Osteocyte (in vitro differentiated cells): Measurements from ENCODE around the gene PPFIA3. TPM values are rescaled to one million over a fixed set of nuclear protein-coding genes. Genes with fewer than 3 reads are reported as not detected.
"Not testable (repeated sequence)": the region's sequence is repeated elsewhere in the genome, so short reads cannot be mapped to it uniquely, and the experiment has no call there.

ENCODE experiments used
- DNase-seq: peaks from one replicate; pipeline ENCODE4 v3.0.0; 2021; ENCODE audit warnings: mixed read lengths; ENCODE audit not compliant: unreplicated experiment; ENCODE audit errors: extremely low spot score
- H3K27ac Mint-ChIP-seq: one replicate; pipeline ENCODE4 v1.8.0; 2021; ENCODE audit warnings: mild to moderate bottlenecking, mixed read lengths; ENCODE audit not compliant: unreplicated experiment
- H3K27me3 Mint-ChIP-seq: one replicate; pipeline ENCODE4 v1.8.0; 2021; ENCODE audit warnings: mixed read lengths; ENCODE audit not compliant: unreplicated experiment
- H3K36me3 Mint-ChIP-seq: one replicate; pipeline ENCODE4 v1.8.0; 2021; ENCODE audit warnings: mixed read lengths; ENCODE audit not compliant: unreplicated experiment
- H3K4me1 Mint-ChIP-seq: one replicate; pipeline ENCODE4 v1.8.0; 2021; ENCODE audit warnings: mixed read lengths; ENCODE audit not compliant: unreplicated experiment
- H3K4me3 Mint-ChIP-seq: one replicate; pipeline ENCODE4 v1.8.0; 2021; ENCODE audit warnings: mild to moderate bottlenecking, moderate library complexity, mixed read lengths; ENCODE audit not compliant: unreplicated experiment
- H3K9me3 Mint-ChIP-seq: one replicate; pipeline ENCODE4 v1.8.0; 2021; ENCODE audit warnings: mixed read lengths; ENCODE audit not compliant: unreplicated experiment
- CTCF ChIP-seq: fragments of 200-600 bp; sonication (generic); IDR thresholded peaks from 2 replicates; pipeline ENCODE4 v1.5.0; 2021; ENCODE audit warnings: antibody characterized with exemption, mild to moderate bottlenecking, moderate library complexity
- total RNA-seq: library from RNA; stranded (reverse); gene quantifications from 2 replicates; pipeline ENCODE4 v1.2.1, GENCODE V29; 2021

The PPFIA3 gene
- total RNA-seq, 1 donor from 2014 or later: 6.6 TPM

- no peak overlapping the region for H3K4me3 Mint-ChIP-seq
- DNase-seq: no peak
- no peaks in the 10 kb centered on the region for H3K27me3 Mint-ChIP-seq
- H3K4me1 Mint-ChIP-seq: peaks cover 14% of the 10 kb centered on the region
- no peaks in the 10 kb centered on the region for H3K9me3 Mint-ChIP-seq
- no peaks in the 10 kb centered on the region for H3K36me3 Mint-ChIP-seq
- H3K27ac Mint-ChIP-seq: no peak overlapping the region
- TF ChIP-seq CTCF: no peak
These were observed 21.6 kb downstream of the PPFIA3 start for GRCh38 chr19:49140951-49141350.

- no peak for TF ChIP-seq CTCF
- no peak overlapping the region for H3K27ac Mint-ChIP-seq
- DNase-seq: no peak
- H3K4me3 Mint-ChIP-seq: no peak overlapping the region
- H3K9me3 Mint-ChIP-seq: no peaks in the 10 kb centered on the region
- no peaks in the 10 kb centered on the region for H3K27me3 Mint-ChIP-seq
- peaks cover 17% of the 10 kb centered on the region for H3K4me1 Mint-ChIP-seq
- H3K36me3 Mint-ChIP-seq: no peaks in the 10 kb centered on the region
These were observed 22.0 kb downstream of the PPFIA3 start for GRCh38 chr19:49141352-49141751.

GRCh38 chr19:49142866-49143335 lies 23.6 kb downstream of the PPFIA3 start:
- Mint-ChIP-seq H3K9me3 (no peaks in the 10 kb centered on the region), H3K27ac (peak overlapping the region; percentile 79), H3K27me3 (no peaks in the 10 kb centered on the region), H3K4me1 (peaks cover 18% of the 10 kb centered on the region), H3K36me3 (no peaks in the 10 kb centered on the region), H3K4me3 (peak overlapping the region; percentile 93)
- TF ChIP-seq CTCF: no peak
- DNase-seq: peak; percentile 96

- peak; percentile 92 for DNase-seq
- no peaks in the 10 kb centered on the region for H3K9me3 Mint-ChIP-seq
- no peaks in the 10 kb centered on the region for H3K36me3 Mint-ChIP-seq
- no peaks in the 10 kb centered on the region for H3K27me3 Mint-ChIP-seq
- peaks cover 25% of the 10 kb centered on the region for H3K4me1 Mint-ChIP-seq
- peak; percentile 93 for TF ChIP-seq CTCF
- H3K27ac Mint-ChIP-seq: no peak overlapping the region
- peak overlapping the region; percentile 63 for H3K4me3 Mint-ChIP-seq
These were observed 26.4 kb downstream of the PPFIA3 start for GRCh38 chr19:49145573-49146407.

- not testable (repeated sequence) for H3K27me3 Mint-ChIP-seq, H3K36me3 Mint-ChIP-seq, H3K9me3 Mint-ChIP-seq, H3K27ac Mint-ChIP-seq, DNase-seq
- Mint-ChIP-seq H3K4me3 (peak overlapping the region; percentile 63), H3K4me1 (peaks cover 25% of the 10 kb centered on the region)
These were observed 27.0 kb downstream of the PPFIA3 start for GRCh38 chr19:49146408-49146770.
